Measurements from ENCODE around the gene SLC1A2.

- TF ChIP-seq, protein P1, sequence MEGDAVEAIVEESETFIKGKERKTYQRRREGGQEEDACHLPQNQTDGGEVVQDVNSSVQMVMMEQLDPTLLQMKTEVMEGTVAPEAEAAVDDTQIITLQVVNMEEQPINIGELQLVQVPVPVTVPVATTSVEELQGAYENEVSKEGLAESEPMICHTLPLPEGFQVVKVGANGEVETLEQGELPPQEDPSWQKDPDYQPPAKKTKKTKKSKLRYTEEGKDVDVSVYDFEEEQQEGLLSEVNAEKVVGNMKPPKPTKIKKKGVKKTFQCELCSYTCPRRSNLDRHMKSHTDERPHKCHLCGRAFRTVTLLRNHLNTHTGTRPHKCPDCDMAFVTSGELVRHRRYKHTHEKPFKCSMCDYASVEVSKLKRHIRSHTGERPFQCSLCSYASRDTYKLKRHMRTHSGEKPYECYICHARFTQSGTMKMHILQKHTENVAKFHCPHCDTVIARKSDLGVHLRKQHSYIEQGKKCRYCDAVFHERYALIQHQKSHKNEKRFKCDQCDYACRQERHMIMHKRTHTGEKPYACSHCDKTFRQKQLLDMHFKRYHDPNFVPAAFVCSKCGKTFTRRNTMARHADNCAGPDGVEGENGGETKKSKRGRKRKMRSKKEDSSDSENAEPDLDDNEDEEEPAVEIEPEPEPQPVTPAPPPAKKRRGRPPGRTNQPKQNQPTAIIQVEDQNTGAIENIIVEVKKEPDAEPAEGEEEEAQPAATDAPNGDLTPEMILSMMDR (IDR thresholded peaks at IDR 0.05; ENCODE audit: extremely low read depth in 1 of 2, insufficient read depth in 1 of 2, low read depth in 1 of 2, low read length in 2 of 2) = no peak
- no peak for TF ChIP-seq POLR2A (IDR thresholded peaks at IDR 0.05; ENCODE audit: low read depth, low read length)
- no peak for TF ChIP-seq POLR2AphosphoS5 (IDR thresholded peaks at IDR 0.05; ENCODE audit: insufficient read depth, low read depth, low read length)
- no peak for TF ChIP-seq JUN (IDR thresholded peaks at IDR 0.05; ENCODE audit: borderline replicate concordance, insufficient read depth, insufficient read length, low read depth)
- no peak for TF ChIP-seq EZH2 (IDR thresholded peaks at IDR 0.05; ENCODE audit: borderline replicate concordance, low read depth, low read length, severe bottlenecking)
- TF ChIP-seq GATA2 (IDR thresholded peaks at IDR 0.05; ENCODE audit: insufficient read depth, insufficient read length, low read depth, low read length) = no peak
Measured at GRCh38 chr11:35365395-35365794, 54.0 kb downstream of the SLC1A2 start.

Measured in endothelial cell of umbilical vein (primary cell).